HG02981 (cell line): ENCODE data around the gene PAEP.
"Not testable (repeated sequence)": the region's sequence is repeated elsewhere in the genome, so short reads cannot be mapped to it uniquely, and the experiment has no call there.

Experiments
- ATAC-seq: cut with Tn5 transposase; IDR thresholded peaks from one replicate; pipeline ENCODE4 v1.9.1; 2021; ENCODE audit warnings: mild to moderate bottlenecking, moderate library complexity; ENCODE audit not compliant: unreplicated experiment

PAEP gene

GRCh38 chr9:135561391-135562234 is at the start of gene PAEP:
Gene PAEP, plus strand, starts transcription at chr9:135561756.
- ATAC-seq: no peak

GRCh38 chr9:135512241-135512603 is 49.3 kb upstream of the PAEP start:
- ATAC-seq: no peak

GRCh38 chr9:135512904-135513303 is 48.7 kb upstream of the PAEP start:
- no peak for ATAC-seq

GRCh38 chr9:135513351-135513846 is 48.2 kb upstream of the PAEP start:
- ATAC-seq: no peak

GRCh38 chr9:135513906-135514305 is 47.6 kb upstream of the PAEP start:
- ATAC-seq: not testable (repeated sequence)

GRCh38 chr9:135514342-135515082 is 47.0 kb upstream of the PAEP start:
- ATAC-seq: no peak

- no peak for ATAC-seq
Observed at GRCh38 chr9:135515083-135515951, 46.2 kb upstream of the PAEP start.

GRCh38 chr9:135516132-135516860 is 45.3 kb upstream of the PAEP start:
- no peak for ATAC-seq

- no peak for ATAC-seq
Observed at GRCh38 chr9:135517407-135517822, 44.1 kb upstream of the PAEP start.

- no peak for ATAC-seq
Observed at GRCh38 chr9:135519179-135519971, 42.2 kb upstream of the PAEP start.

- no peak for ATAC-seq
Observed at GRCh38 chr9:135520916-135521607, 40.5 kb upstream of the PAEP start, which contains the start of gene LCN1. Gene LCN1, plus strand, starts transcription at chr9:135521440. Its CDS starts 58 bp downstream, at chr9:135521498.

GRCh38 chr9:135521608-135522095 is 39.9 kb upstream of the PAEP start:
- no peak for ATAC-seq

GRCh38 chr9:135522137-135522877 is 39.2 kb upstream of the PAEP start:
- ATAC-seq: no peak

- ATAC-seq: no peak
Observed at GRCh38 chr9:135522931-135523330, 38.6 kb upstream of the PAEP start.

- no peak for ATAC-seq
Observed at GRCh38 chr9:135523521-135524129, 37.9 kb upstream of the PAEP start.

- no peak for ATAC-seq
Observed at GRCh38 chr9:135524130-135524861, 37.3 kb upstream of the PAEP start.
